ENCODE data around the gene CSNK1G2.

CSNK1G2 gene

DNA sequence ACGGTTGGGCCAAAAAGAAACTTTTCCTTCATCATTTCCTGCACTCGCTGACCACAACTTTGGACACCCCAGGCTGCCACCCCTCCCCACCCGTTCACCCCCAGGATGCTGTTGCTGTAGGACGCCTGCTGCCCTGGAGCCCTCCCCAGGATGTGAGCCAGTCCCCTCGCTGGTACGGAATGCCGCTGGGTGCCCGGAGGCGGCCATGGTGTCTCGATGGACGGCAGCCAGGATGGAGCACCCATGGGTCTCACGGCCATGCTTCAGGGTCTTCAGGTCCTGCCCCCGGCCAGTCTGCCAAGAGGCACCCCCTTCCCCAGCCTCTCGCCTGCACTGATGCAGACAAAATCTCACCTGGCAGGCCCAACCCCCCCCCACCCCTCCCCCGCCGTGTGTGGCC is 15.4 kb upstream of the CSNK1G2 start:
- ATAC-seq (ENCODE audit: low read depth) (no peak), DNase-seq (ENCODE audit: low spot score in 2 of 2) (no peak)
- no peaks in the 10 kb centered on the region for H3K27me3 Mint-ChIP-seq
- H3K36me3 Mint-ChIP-seq = peaks cover 2% of the 10 kb centered on the region
- H3K4me1 Mint-ChIP-seq = peaks cover 13% of the 10 kb centered on the region
- H3K4me3 Mint-ChIP-seq = no peak overlapping the region
- H3K27ac Mint-ChIP-seq = no peak overlapping the region
- H3K9me3 Mint-ChIP-seq = no peaks in the 10 kb centered on the region

GRCh38 chr19:1929021-1929742 is 11.8 kb upstream of the CSNK1G2 start:
- Mint-ChIP-seq H3K4me1 (peaks cover 26% of the 10 kb centered on the region), H3K36me3 (no peaks in the 10 kb centered on the region), H3K9me3 (no peaks in the 10 kb centered on the region), H3K27ac (peak overlapping the region; percentile 31), H3K27me3 (no peaks in the 10 kb centered on the region), H3K4me3 (peak overlapping the region; percentile 81)
- peak; percentile 85 for ATAC-seq (ENCODE audit: low read depth)
- DNase-seq (ENCODE audit: low spot score in 2 of 2) = peak; percentile 89 to 94

- Mint-ChIP-seq H3K36me3 (peaks cover 5% of the 10 kb centered on the region), H3K9me3 (peaks cover 2% of the 10 kb centered on the region), H3K27me3 (no peaks in the 10 kb centered on the region), H3K4me1 (peaks cover 41% of the 10 kb centered on the region), H3K27ac (no peak overlapping the region), H3K4me3 (no peak overlapping the region)
- no peak for DNase-seq (ENCODE audit: low spot score in 2 of 2)
- no peak for ATAC-seq (ENCODE audit: low read depth)
Observed at GRCh38 chr19:1931445-1931844, 9.5 kb upstream of the CSNK1G2 start.

DNA sequence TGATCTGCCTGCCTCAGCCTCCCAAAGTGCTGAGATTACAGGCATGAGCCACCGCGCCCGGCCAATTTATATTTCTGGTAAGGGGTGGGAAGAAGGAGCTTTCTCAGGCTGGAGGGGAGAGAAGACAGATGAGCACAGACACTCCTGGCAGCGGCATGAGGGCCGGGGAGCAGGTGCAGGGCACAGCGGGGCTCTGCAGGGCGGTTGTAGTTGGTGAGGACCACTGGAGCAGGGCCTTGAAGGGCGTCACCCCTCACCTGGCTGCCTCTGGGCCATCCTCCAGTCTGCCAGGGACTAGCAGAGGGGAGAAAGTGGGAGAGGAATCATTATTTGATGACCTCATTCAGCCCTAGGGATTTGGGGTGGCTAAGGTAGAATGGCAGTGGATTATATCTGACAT is 8.6 kb upstream of the CSNK1G2 start:
- peaks cover 2% of the 10 kb centered on the region for H3K9me3 Mint-ChIP-seq
- no peak for DNase-seq (ENCODE audit: low spot score in 2 of 2)
- peaks cover 8% of the 10 kb centered on the region for H3K36me3 Mint-ChIP-seq
- peaks cover 44% of the 10 kb centered on the region for H3K4me1 Mint-ChIP-seq
- no peak for ATAC-seq (ENCODE audit: low read depth)
- no peak overlapping the region for H3K4me3 Mint-ChIP-seq
- peak overlapping the region; percentile 86 for H3K27ac Mint-ChIP-seq
- no peaks in the 10 kb centered on the region for H3K27me3 Mint-ChIP-seq

- peaks cover 2% of the 10 kb centered on the region for H3K9me3 Mint-ChIP-seq
- H3K4me1 Mint-ChIP-seq = peaks cover 44% of the 10 kb centered on the region
- ATAC-seq (ENCODE audit: low read depth) (peak; percentile 68), DNase-seq (ENCODE audit: low spot score in 2 of 2) (peak in 1 of 2 donors; percentile 38)
- peak overlapping the region; percentile 74 for H3K4me3 Mint-ChIP-seq
- H3K27me3 Mint-ChIP-seq = no peaks in the 10 kb centered on the region
- H3K36me3 Mint-ChIP-seq = peaks cover 8% of the 10 kb centered on the region
- peak overlapping the region; percentile 94 for H3K27ac Mint-ChIP-seq
Observed at GRCh38 chr19:1933244-1933643, 7.7 kb upstream of the CSNK1G2 start.

GRCh38 chr19:1933942-1934341 is 7.0 kb upstream of the CSNK1G2 start:
- ATAC-seq (ENCODE audit: low read depth) (no peak), DNase-seq (ENCODE audit: low spot score in 2 of 2) (no peak)
- Mint-ChIP-seq H3K9me3 (peaks cover 2% of the 10 kb centered on the region), H3K36me3 (peaks cover 8% of the 10 kb centered on the region), H3K4me1 (peaks cover 44% of the 10 kb centered on the region), H3K27me3 (no peaks in the 10 kb centered on the region), H3K27ac (peak overlapping the region; percentile 5), H3K4me3 (peak overlapping the region; percentile 30)

- peaks cover 39% of the 10 kb centered on the region for H3K4me1 Mint-ChIP-seq
Observed at GRCh38 chr19:1935484-1936208, 5.3 kb upstream of the CSNK1G2 start.

DNA sequence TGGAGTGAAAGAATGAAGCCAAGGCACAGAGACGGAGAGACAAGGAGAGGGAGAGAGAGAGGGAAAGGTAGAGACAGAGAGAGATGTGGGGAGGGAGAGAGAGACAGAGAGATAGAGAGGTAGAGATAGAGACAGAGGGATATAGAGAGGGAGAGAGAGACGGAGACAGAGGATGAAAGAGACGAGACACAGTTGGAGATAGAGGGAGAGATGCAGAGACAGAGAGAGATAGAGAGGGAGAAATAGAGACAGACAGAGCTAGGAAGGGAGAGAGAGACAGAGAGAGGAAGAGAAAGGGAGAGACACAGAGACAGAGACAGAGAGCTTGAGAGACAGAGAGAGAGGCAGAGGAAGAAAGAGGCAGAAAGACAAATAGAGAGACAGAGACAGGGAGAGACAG is 4.5 kb upstream of the CSNK1G2 start:
- no peaks in the 10 kb centered on the region for H3K27me3 Mint-ChIP-seq
- DNase-seq (ENCODE audit: low spot score in 2 of 2) (no peak), ATAC-seq (ENCODE audit: low read depth) (no peak)
- peaks cover 39% of the 10 kb centered on the region for H3K4me1 Mint-ChIP-seq
- no peak overlapping the region for H3K4me3 Mint-ChIP-seq
- H3K27ac Mint-ChIP-seq = peak overlapping the region; percentile 65
- H3K9me3 Mint-ChIP-seq = peaks cover 2% of the 10 kb centered on the region
- peaks cover 8% of the 10 kb centered on the region for H3K36me3 Mint-ChIP-seq

More at GRCh38 chr19:1935484-1936208, 5.3 kb upstream of the CSNK1G2 start:
- DNase-seq (ENCODE audit: low spot score in 2 of 2) = no peak
- H3K27me3 Mint-ChIP-seq = no peaks in the 10 kb centered on the region
- peak overlapping the region; percentile 65 for H3K27ac Mint-ChIP-seq
- peaks cover 8% of the 10 kb centered on the region for H3K36me3 Mint-ChIP-seq
- no peak overlapping the region for H3K4me3 Mint-ChIP-seq
- ATAC-seq (ENCODE audit: low read depth) = no peak
- H3K9me3 Mint-ChIP-seq = peaks cover 2% of the 10 kb centered on the region

DNA sequence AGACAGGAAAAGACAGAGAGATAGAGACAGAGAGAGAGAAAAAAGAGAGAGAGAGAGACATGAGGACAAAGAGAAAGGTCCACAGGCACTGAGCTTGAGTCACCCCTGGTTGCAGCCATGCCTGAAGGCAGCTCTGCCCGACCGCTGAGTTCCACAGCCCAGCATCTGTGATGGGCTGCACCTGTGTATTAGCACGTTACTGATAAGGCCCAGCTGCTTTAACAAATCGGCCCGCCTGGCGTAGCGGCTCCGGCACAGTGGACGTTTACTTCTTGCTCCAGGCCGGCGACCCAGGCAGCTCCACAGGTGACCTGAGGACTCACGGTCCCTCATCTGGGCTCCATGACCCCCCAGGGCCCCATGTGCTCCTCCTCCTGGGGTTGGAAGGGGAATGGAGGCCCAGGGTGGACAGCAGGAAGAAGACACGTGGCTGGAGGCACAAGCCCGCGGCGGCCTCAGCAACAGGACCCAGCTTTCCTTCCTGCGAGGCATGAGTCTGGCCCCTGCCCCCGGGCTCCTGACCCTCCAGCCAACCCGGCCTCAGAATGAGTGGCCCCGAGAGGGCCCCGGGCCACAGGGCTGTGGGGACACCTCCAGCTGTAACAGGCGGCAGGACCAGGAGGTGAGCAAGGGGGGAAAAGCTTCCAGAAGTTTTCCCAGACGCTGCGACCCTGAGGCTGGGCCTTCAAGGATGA is 3.9 kb upstream of the CSNK1G2 start:
- peaks cover 39% of the 10 kb centered on the region for H3K4me1 Mint-ChIP-seq
- H3K27me3 Mint-ChIP-seq = no peaks in the 10 kb centered on the region
- no peak for ATAC-seq (ENCODE audit: low read depth)
- peaks cover 8% of the 10 kb centered on the region for H3K36me3 Mint-ChIP-seq
- no peak for DNase-seq (ENCODE audit: low spot score in 2 of 2)
- peak overlapping the region; percentile 65 for H3K27ac Mint-ChIP-seq
- H3K9me3 Mint-ChIP-seq = peaks cover 2% of the 10 kb centered on the region
- no peak overlapping the region for H3K4me3 Mint-ChIP-seq

DNA sequence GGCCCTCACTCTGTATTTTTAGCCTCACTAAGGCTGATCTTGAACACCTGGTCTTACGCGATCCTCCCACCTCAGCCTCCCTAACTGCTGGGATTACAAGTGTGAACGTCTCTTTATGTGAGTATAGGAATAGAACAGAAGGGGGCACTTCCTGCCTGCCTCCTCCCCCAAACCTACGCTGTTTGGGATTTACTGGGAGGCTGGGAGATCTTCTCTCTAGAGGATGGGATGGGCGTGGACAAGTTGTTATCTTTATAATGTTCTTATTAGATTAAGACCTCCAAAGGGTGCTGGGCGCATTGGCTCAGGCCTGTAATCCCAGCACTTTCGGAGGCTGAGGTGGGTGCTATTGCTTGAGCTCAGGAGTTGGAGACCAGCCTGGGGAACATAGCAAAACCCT is 2.9 kb upstream of the CSNK1G2 start:
- H3K9me3 Mint-ChIP-seq = peaks cover 2% of the 10 kb centered on the region
- DNase-seq (ENCODE audit: low spot score in 2 of 2) (no peak), ATAC-seq (ENCODE audit: low read depth) (no peak)
- H3K36me3 Mint-ChIP-seq = peaks cover 8% of the 10 kb centered on the region
- H3K4me3 Mint-ChIP-seq = no peak overlapping the region
- peaks cover 36% of the 10 kb centered on the region for H3K4me1 Mint-ChIP-seq
- H3K27me3 Mint-ChIP-seq = no peaks in the 10 kb centered on the region
- H3K27ac Mint-ChIP-seq = peak overlapping the region; percentile 74

- H3K36me3 Mint-ChIP-seq = no peaks in the 10 kb centered on the region
- no peaks in the 10 kb centered on the region for H3K9me3 Mint-ChIP-seq
- DNase-seq (ENCODE audit: low spot score in 2 of 2) (peak; percentile 70 to 71), ATAC-seq (ENCODE audit: low read depth) (peak; percentile 55)
- H3K4me3 Mint-ChIP-seq = peak overlapping the region; percentile 98
- H3K4me1 Mint-ChIP-seq = peaks cover 23% of the 10 kb centered on the region
- peak overlapping the region; percentile 99 for H3K27ac Mint-ChIP-seq
- H3K27me3 Mint-ChIP-seq = no peaks in the 10 kb centered on the region
Observed at GRCh38 chr19:1942078-1942933, 1.3 kb downstream of the CSNK1G2 start.

DNA sequence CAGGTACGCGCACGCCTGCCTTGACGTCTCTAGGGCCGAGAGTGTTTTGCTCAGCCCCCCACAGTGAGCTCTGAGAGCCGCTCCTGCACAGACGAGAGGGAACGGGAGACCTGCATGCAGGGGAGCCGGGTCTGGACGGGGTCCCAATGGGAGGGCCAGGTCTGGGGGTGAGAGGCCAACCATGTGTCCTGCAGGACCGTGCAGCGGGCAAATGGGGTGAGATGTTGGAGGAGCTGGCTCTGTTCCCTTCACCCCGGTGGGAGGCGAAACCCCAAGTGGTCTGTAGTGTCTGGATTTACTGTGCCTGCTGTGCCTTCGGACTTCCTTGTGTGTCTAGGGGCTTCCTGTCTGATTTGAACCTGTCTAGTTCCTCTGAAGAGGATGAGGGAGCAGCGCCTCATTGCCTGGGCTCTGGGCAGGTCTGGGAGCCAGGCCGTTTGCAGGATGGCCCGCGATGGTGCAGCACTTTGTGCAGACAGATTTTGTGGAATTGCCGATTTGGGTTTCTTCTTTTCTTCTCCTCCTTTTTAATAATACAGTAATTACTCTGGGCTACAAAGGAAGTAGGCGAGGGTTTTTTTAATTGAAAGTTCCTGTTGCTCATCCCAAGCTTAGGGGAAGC is 2.1 kb downstream of the CSNK1G2 start:
- H3K36me3 Mint-ChIP-seq = no peaks in the 10 kb centered on the region
- DNase-seq (ENCODE audit: low spot score in 2 of 2) = peak in 1 of 2 donors; percentile 68
- no peak for ATAC-seq (ENCODE audit: low read depth)

GRCh38 chr19:1943661-1944087 is 2.7 kb downstream of the CSNK1G2 start:
- H3K4me1 Mint-ChIP-seq = peaks cover 26% of the 10 kb centered on the region
- H3K36me3 Mint-ChIP-seq = no peaks in the 10 kb centered on the region
- peak overlapping the region; percentile 98 for H3K4me3 Mint-ChIP-seq
- DNase-seq (ENCODE audit: low spot score in 2 of 2) = no peak
- H3K27ac Mint-ChIP-seq = peak overlapping the region; percentile 99
- H3K9me3 Mint-ChIP-seq = no peaks in the 10 kb centered on the region
- no peak for ATAC-seq (ENCODE audit: low read depth)
- H3K27me3 Mint-ChIP-seq = no peaks in the 10 kb centered on the region

More for the DNA sequence above, 2.1 kb downstream of the CSNK1G2 start:
- H3K4me1 Mint-ChIP-seq = peaks cover 23% of the 10 kb centered on the region
- H3K4me3 Mint-ChIP-seq = peak overlapping the region; percentile 98
- H3K9me3 Mint-ChIP-seq = no peaks in the 10 kb centered on the region
- peak overlapping the region; percentile 99 for H3K27ac Mint-ChIP-seq
- H3K27me3 Mint-ChIP-seq = no peaks in the 10 kb centered on the region
